GM03348 (cell line): ENCODE results near the gene HDAC5.
"Not testable (repeated sequence)": the region's sequence is repeated elsewhere in the genome, so short reads cannot be mapped to it uniquely, and the experiment has no call there.

ENCODE experiments used
- DNase-seq: peaks from one replicate; pipeline ENCODE4 v3.0.0; 2012; ENCODE audit warnings: low spot score

Gene HDAC5

GRCh38 chr17:44133918-44134476 is 10.6 kb upstream of the HDAC5 start:
- no peak for DNase-seq

GRCh38 chr17:44132275-44132821 is 8.9 kb upstream of the HDAC5 start:
- no peak for DNase-seq

- not testable (repeated sequence) for DNase-seq
Measured at GRCh38 chr17:44131372-44131771, 7.9 kb upstream of the HDAC5 start.

- DNase-seq, result no peak
Measured at GRCh38 chr17:44130693-44131349, 7.4 kb upstream of the HDAC5 start.

- DNase-seq, result no peak
Measured at GRCh38 chr17:44128383-44128782, 4.9 kb upstream of the HDAC5 start.

- DNase-seq, result no peak
Measured at GRCh38 chr17:44124118-44124438, 637 bp upstream of the HDAC5 start.

GRCh38 chr17:44122816-44123355 is 555 bp downstream of the HDAC5 start:
- DNase-seq, result no peak

- DNase-seq, result no peak
Measured at GRCh38 chr17:44121997-44122815, 1.2 kb downstream of the HDAC5 start.

- DNase-seq, result no peak
Measured at GRCh38 chr17:44120851-44121605, 2.4 kb downstream of the HDAC5 start.

GRCh38 chr17:44120281-44120680 is 3.2 kb downstream of the HDAC5 start:
- not testable (repeated sequence) for DNase-seq

- DNase-seq, result no peak
Measured at GRCh38 chr17:44119798-44120197, 3.6 kb downstream of the HDAC5 start.

GRCh38 chr17:44119062-44119461 is 4.4 kb downstream of the HDAC5 start:
- no peak for DNase-seq

- DNase-seq, result no peak
Measured at GRCh38 chr17:44118427-44119050, 4.9 kb downstream of the HDAC5 start.

- no peak for DNase-seq
Measured at GRCh38 chr17:44117351-44117750, 6.1 kb downstream of the HDAC5 start.

- peak; percentile 75 for DNase-seq
Measured at GRCh38 chr17:44115585-44116415, 7.6 kb downstream of the HDAC5 start.

GRCh38 chr17:44113868-44114840 is 9.3 kb downstream of the HDAC5 start:
- no peak for DNase-seq

GRCh38 chr17:44113382-44113781 is 10.1 kb downstream of the HDAC5 start:
- DNase-seq, result no peak

GRCh38 chr17:44112284-44113280 is 10.9 kb downstream of the HDAC5 start:
- no peak for DNase-seq
